NCI-H2196 treated with DMSO at 0.1 percent for 48 hours (cell line): ENCODE data around the gene CRABP1.

Experiments used
- DNase-seq: peaks from one replicate; lab custom pipeline; 2025; ENCODE audit not compliant: unreplicated experiment; lab: John Stamatoyannopoulos, UW

The CRABP1 gene

DNA sequence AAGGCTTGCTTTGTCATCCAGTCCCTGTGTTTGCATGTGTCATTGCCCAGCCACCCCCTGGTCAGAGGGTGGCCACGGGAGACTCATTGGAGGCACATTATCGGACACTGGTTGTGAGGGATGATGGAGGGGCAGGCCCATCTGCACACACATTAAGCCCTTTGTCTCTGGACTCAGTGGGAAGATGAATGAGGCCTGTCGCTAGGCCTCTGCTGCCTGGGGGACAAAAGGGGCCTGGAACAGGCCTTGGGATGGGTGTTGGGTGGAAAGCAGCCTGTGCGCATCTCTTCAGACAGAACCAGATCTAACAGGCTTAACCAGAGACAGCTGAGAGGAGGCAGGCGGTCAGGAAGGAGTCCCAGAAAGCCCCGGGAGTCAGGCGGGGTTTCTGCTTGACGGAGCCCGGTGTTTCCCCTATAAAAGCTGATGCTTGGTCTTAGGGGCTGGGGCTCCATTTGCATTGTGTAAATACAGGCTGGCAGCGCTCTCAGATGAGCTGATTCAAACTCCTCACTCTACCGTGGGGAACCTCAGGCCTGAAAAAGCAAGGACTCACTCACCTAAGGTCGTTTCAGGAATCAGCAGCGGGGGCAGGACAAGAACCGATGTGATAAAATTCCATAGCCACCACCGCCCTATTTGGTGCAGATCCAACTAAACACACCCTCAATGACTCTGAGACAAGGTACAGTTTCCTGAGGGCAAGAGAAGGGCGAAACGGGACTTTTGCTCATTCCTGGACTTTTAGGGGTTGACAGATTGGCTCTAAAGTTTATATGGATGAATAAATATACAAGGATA lies 23.7 kb upstream of the CRABP1 start:
- no peak for DNase-seq

DNA sequence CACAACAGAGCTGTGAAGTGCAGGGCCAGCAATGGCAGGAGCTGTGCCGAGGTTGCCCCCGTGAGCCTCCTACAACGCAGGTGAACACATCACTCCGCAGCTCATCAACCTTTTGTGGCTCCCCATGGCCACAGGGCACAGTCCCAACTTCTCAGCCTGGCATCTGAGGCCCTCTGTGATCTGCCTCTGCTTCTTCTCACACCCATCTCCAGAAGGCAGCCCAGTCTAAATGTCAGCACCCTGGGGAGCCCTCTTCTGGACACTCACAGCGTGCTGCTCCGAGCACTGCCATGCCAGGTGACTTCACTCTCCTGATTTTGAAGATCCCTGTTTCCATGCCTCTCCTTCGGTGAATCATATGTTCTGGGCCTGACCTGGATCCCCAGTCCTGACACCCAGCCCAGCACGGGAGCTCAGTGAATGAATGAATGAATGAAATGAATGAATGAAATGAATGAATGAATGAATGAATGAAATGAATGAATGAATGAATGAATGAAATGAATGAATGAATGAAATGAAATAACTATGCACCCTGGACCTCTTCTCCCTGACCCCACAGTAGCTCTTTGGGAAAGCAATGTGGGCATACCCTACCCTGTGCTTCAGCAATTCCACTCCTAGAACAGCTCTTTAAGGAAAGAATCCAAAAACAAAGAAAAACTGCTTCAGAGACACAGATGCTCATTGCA lies 22.9 kb upstream of the CRABP1 start:
- DNase-seq = no peak

DNA sequence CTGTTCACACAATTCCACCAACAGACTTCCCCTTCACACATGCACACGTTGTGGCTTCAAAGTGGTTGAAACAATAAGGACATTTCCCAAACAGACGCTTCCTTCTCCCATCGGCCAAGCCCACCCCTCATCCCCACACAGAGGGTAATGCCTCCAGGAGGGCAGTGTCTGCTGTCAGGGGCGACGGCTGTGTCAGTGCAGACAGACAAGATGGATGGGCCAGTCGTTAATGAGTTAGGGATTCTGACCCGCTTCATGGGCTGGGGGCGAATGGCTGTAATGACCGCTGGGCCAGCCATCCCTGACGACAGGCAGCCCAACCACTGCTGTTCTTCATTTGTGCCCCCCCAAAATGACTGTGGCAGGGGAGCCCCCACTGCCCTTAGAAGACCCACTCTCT lies 20.6 kb upstream of the CRABP1 start:
- DNase-seq = no peak

DNA sequence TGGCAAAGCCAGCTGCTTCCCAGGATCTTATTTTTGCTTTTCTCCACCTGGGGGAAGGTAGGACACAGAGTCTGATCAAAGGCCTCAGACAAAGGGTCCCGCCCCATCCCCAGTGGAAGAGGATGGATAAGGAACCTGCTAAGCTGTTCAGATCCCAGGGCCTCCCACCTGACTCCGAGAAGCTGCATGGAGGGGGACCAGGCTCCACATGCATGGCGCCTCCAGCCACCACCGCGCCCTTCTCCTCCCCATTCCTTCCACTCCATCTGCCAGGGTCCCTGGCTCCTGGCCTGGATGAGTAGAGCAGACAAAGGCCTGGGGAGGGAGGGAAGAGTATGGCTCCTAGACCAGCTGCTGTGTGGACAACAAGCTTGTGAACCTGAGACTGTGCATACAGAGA lies 20.0 kb upstream of the CRABP1 start:
- no peak for DNase-seq

DNA sequence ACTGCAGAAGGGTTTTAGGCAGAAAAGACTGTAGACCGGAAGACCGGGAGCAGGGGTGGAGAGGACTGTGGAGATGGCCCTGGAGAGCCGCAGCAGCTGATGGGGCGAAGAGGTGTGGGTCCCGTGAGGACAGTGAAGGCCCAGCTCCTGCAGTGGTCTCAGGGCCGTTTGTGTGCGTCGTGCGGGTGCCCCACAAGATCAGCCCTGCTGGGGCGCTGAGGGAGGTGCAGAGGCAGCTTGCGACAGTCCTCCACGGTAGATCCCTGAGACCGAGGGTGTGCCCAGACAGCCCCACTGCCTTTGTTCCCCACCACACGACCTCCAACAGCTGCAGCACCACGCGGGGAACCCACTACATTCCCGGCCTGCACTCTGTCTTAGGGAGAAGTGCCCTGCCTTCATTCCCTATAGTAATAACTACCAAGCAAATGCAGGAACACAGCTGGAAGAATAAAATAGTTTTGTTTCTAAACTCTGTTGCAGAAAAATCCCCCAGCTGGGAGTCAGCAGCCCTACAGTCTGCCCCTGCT lies 19.0 kb upstream of the CRABP1 start:
- no peak for DNase-seq

DNA sequence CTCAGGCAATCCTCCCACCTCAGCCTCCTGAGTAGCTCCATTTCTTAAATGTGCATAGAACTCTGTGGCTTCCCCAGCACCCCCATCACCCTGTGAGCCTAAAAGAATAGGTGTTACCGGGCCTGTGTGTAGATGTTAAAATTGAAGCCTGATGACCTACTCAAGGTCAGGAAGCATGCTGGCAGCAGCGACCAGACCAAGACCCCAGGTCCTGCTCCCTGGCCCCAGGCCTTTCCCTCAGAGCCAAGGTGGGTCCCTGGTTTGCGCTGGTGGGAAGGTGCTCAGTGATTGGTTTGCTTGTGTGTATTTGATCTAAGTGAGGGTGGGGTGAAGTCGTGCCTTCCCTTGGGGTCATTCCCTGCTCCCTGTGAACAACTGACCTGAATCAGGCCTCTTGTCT lies 18.4 kb upstream of the CRABP1 start:
- DNase-seq = no peak

DNA sequence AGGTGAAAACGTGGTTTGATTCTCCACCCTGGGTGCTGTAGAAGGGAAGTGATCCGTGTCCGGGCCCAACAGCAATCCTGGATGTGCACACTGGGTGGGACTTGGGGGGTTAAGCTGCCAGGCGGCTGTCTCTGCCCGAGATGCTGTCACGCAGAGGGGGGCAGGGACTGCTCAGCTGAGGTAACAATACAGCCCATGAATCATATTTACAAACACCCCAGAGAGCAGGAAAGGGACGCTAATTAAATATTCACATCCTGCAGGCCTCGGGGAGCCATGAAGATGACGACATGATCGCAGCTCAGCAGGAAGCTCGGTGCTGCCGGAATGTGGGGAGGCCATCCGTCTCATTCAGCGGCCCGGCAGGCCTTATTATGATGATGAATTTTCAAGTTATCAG lies 17.9 kb upstream of the CRABP1 start:
- no peak for DNase-seq

DNA sequence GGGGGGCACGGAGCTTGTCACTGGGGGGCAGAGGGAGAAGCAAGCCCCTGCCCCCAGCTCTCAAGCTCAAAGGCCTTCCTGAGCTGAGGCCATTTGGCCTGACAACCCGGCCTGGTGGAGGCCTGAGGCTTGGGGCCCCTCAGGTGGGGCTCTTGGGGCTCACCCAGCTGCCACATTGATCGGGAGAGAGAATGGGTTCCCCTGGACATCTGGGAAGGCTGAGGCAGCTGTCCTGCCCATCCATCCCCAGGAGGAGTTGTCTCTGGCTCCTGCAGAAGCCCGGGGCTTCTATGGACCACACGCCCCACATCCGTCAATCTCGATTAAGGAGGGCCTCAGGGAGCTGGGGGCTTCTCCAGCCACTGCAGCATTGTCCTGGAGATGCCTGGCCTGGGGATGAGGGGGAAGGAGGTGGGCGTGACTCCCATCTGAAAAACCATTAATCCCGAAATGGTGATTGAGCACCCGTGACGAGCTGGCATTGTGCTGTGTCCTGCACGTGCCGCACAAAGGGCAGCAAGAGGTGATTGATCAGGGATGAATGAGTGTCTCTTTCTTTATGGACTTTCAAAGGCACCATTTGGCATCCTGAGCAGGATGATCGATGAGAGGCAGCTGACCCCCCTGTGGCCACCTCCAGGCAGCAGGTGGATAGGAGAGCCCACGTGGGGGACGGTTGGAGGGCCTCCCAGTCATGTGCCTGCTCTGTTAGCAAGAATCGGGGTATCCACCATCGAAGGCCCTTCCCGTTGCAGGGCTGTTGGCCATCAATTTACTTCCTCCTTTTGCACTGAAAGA lies 17.2 kb upstream of the CRABP1 start:
- DNase-seq = no peak

DNA sequence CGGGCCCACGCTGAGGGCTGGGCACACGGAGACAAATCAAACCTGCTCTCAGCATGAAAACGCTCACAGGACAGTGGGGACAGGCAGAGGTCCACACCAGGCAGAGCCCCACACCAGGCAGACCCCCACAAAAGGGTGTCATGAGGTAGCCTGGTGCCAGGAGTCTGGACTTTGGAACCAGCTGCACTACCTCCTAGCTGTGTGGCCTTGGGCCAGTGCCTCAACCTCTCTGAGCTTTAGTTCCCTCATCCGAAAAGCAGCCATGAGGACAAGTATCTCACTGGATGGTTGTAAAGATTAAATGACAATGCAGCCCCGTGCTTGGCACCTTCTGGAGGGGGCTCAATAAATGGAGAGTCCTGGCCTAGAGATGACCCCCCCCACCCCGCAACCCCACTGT lies 16.5 kb upstream of the CRABP1 start:
- no peak for DNase-seq

DNA sequence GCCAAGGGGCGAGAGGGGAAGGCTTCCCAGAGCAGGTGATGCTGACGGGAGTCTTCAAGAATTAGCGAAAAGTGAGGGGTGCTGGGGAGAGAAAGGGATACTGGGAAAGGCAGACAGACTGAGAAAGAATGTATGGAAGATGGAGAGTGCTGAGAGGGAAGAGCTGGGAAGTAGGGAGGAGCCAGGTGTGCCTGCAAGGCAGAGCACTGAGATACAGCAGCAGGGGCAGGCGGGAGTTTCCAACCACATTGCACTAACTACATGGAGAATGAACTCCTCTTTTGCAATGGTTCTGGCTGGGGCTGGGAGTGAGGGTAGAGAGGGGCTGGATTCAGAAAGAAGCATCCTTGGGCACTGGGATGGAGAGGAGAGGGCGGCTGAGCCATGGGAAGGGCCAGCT lies 16.0 kb upstream of the CRABP1 start:
- no peak for DNase-seq

DNA sequence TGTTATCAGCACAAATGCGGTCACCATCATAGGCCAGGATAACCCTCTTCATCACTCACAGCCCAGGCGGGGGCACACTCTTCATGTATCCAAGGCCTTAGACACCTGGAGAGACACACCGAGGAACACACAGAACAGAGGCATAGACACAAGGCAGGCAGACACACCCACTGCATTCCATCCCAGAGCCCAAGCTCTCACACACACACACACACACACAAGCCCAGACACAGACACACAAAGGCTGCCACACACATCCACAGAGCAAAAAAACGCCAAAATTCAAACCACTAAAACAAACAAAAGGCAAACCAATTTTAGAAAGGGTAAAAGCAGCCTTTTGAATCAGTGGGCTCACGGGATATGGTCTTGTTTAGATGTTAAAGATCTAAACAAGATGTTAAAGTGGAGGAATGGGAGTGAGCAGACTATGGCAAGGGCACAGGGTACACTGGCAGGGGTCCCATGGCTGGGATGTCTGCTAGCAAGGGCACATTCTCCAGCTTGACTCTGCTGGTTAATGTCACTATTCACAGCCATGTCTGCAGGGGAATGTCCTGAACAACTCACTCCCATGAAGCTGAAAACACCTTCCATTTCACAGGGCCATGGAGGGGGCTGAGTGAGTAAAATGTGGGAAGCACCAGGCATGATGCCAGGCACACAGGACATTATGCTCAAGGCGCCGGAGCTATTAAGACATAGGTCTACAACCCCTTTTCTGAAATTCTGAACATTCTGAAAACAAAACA lies 14.9 kb upstream of the CRABP1 start:
- no peak for DNase-seq

DNA sequence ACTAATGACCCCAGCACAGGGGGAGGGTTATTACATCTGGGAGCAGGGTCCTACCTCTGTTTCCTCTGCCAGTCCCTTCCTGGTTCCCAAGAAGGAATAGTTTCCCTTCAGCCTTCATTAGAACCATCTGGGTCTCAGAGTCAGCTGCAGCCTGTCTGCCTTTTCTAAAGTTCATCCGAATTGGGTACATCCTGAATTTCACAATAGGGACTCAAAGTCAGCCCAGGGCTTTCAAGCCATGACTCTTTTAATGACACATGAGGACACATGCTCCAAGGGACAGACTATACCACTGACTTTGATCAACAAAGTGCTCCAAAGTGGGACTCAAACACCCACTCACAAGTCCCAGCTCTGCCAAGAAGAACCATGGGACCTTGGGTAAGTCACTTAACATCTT lies 12.7 kb upstream of the CRABP1 start:
- DNase-seq = no peak

DNA sequence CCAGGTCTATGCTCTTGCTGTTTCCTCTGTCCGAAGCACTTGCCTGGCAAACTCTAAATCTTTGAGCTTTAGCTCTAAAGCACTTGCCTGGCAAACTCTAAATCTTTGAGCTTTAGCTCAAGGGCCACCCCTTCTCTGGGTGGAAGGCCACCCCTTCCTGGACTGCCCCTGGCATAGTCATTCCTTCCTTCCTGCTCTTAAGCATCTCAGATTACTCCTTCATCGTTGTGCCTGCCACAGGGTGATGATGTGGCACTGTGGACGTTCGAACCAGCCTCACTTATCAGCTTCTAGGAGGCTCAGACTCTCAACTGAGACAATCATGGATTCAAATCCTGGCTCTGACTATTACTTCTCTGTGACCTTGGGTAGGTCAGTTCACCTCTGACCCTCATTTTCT lies 10.5 kb upstream of the CRABP1 start:
- no peak for DNase-seq

DNA sequence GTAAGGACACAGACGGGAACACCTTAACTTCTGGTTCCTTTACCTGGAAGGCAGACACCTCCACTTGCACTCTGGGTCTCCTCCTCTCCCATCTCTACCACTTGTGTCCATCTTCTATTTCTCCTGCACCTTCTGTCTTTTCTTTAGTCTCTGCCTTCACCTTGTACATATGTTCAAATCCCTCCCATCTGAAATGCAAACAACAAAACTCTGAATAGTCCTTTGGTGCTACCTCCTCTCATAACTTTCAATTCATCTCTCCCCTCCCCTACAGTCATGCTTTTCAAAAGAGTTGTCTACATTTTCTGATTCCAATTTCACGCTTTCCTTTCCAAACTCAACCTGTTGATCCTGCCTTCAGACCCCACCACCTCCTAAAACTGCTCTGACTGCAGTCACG lies 5.3 kb upstream of the CRABP1 start:
- DNase-seq = no peak

DNA sequence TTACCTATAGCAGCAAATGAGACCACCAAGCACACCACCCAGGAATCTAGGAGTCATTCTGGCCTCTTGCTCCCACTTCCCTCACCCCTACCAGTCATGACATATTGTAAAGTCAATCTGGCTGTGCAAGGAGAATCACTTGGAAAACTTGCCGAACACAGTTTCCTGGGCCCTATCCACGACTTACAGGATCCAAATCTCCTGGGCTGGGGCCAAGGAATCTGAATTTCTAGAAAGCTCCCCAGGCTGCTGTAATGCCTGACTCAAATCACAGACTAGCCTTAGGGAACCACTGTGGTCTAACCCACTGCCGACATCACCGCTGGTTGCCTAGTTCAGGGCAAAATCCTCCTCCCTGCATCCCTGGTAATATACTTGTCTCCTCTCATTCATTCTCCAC lies 4.2 kb upstream of the CRABP1 start:
- no peak for DNase-seq

DNA sequence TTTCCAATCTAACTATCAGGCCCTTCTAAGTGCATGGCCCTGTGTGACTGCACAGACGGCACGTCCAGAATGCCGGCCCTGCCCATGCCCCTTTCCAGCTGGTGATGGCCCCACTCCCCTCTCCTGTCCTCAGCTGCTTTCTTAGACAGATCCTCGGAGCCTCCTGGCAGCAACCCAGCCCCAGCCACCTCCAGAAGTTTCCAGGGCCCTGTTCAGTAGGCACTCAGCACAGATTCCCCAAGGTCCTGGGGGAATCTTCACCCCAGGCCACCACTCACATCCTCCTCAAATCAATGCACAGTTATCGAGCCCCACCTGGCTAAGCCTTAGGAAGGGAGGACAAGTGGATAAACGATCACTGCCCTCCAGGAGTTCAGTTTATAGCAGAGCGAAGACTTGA lies 1.4 kb upstream of the CRABP1 start:
- no peak for DNase-seq

DNA sequence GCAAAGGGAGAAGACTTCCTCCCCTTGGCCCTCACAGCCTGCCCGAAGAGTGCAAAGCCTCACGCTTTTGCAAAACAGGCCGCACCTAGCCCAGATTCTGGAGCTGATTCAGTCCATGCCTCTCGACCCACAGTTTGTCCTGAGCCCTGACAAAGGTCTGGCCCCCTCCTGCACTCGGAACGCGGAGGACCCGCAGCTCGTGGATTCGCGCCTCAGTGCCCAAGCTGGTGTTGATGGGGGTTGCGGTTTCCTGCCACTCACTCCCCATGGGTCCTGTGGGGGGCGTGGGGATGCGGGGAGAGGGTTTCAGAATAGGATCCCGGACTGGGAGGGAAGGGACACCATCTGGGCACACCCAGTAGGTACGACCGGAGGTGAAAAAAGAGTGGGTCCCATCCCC lies 594 bp upstream of the CRABP1 start:
- DNase-seq = no peak

DNA sequence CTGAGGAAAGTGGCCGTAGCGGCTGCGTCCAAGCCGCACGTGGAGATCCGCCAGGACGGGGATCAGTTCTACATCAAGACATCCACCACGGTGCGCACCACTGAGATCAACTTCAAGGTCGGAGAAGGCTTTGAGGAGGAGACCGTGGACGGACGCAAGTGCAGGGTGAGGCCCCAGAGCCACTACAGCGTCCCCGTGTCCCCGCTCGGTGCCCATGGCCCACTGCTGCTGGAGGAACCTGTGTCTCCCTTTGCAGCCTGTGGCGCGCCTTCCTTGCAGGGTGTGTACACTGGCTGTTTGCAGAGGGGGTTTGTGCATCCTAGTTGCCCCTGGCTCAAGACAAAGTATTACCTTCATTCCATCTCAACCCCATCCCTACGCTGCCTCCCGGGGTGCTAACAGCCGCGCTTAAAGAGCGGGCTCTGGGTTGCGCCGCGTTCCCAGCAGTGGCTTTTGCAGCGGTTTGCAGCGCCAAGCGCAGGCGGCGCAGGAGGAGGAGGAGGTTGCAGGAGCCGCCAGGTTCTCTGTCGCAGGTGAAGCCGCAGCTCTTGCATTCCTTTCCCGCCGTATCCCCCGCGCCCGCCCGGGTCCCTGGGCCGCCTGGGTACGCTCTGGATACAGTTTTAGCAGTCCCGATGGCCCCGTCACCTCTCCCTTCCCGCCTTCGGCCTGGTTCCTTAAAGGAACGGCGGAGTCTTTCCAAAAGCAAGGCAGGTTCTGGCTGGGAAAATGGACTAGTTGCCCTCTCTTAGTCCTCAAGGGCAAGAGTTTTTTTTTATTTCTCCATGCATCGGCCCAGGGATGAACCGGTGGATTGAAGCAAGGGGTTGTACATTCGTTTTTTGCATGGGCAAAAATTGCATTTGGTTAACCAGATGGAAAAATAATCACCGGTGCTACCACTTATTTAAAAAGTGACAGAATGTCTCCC lies 1.2 kb downstream of the CRABP1 start:
- DNase-seq = no peak

DNA sequence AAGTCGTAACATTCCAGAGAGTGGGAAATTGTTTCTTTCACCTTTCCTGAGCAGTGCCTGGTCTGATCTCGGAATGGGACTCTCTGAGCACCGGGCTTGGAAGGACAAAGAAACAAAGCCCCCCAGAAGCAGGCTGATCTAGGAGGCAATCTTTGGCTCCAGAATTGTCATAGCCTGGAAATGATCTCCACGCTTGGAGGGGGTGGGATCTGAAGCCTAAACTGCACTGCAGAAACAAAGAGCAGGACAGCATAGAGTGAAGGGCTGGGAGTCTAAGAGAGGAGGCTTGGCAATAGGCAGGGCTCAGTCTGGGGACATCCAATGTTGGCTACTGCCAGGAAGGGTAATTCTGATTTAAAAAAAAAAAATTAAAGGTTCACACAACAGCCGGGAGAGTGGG lies 1.9 kb downstream of the CRABP1 start:
- no peak for DNase-seq
